Sigmoid colon (tissue), 4 donors: Measurements from ENCODE around the gene MTFMT.
"Not testable (repeated sequence)": the region's sequence is repeated elsewhere in the genome, so short reads cannot be mapped to it uniquely, and the experiment has no call there.

Experiments
- EP300 ChIP-seq, 4 donors: sonication (generic); formaldehyde crosslinking; IDR thresholded peaks; one replicate each; pipeline ENCODE4 v1.6.1; 2017; ENCODE audit warnings: antibody characterized with exemption in 4 of 4
- POLR2A ChIP-seq, 2 donors: fragments of 450-650 bp; IDR thresholded peaks; one replicate each; pipeline ENCODE4 v1.6.1; 2016; ENCODE audit warnings: antibody characterized with exemption in 2 of 2, mild to moderate bottlenecking in 2 of 2, moderate library complexity in 2 of 2
- POLR2AphosphoS5 ChIP-seq, 4 donors: sonication (generic); formaldehyde crosslinking; IDR thresholded peaks; one replicate each; pipeline ENCODE4 v1.6.1; 2017; ENCODE audit warnings: antibody characterized with exemption in 4 of 4
- TF ChIP-seq, protein P1 (sequence below), 4 experiments: fragments of 450-650 bp in 3 of 4; fragments of 200-600 bp in 1 of 4; IDR thresholded peaks; one replicate each; pipeline ENCODE4 v1.5.1; 2016 to 2019; ENCODE audit warnings: antibody characterized with exemption in 4 of 4, mild to moderate bottlenecking in 3 of 4, moderate library complexity in 2 of 4

DNA sequence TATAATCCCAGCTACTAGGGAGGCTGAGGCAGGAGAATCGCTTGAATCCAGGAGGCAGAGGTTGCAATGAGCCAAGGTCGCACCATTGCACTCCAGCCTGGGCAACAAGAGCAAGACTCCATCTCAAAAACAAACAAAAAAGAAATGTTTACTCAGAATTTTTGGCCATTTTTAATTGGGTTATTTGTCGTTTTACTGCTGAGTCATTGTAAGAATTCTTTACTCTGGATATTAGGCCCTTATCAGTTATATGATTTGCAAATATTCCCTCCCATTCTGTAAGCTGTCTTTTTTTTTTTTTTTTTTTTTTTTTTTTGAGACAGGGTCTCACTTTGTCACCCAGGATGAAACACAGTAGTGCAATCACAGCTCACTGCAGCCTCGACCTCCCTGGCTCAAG is 18.2 kb downstream of the MTFMT start:
- TF ChIP-seq EP300, POLR2A, POLR2AphosphoS5 (IDR thresholded peaks at IDR 0.05): not testable (repeated sequence)
- TF ChIP-seq, protein P1, sequence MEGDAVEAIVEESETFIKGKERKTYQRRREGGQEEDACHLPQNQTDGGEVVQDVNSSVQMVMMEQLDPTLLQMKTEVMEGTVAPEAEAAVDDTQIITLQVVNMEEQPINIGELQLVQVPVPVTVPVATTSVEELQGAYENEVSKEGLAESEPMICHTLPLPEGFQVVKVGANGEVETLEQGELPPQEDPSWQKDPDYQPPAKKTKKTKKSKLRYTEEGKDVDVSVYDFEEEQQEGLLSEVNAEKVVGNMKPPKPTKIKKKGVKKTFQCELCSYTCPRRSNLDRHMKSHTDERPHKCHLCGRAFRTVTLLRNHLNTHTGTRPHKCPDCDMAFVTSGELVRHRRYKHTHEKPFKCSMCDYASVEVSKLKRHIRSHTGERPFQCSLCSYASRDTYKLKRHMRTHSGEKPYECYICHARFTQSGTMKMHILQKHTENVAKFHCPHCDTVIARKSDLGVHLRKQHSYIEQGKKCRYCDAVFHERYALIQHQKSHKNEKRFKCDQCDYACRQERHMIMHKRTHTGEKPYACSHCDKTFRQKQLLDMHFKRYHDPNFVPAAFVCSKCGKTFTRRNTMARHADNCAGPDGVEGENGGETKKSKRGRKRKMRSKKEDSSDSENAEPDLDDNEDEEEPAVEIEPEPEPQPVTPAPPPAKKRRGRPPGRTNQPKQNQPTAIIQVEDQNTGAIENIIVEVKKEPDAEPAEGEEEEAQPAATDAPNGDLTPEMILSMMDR (IDR thresholded peaks at IDR 0.05), result not testable (repeated sequence)
